HEK293 (cell line): ENCODE data around the gene TBC1D5.

ENCODE experiments used
- CTCF ChIA-PET: fragments of 350-600 bp; formaldehyde crosslinking; extraction: SDS; loops from one replicate; lab custom pipeline; 2021; ENCODE audit warnings: antibody characterized with exemption; lab: Yijun Ruan, JAX
- POLR2A ChIA-PET: fragments of 300-600 bp; formaldehyde crosslinking; extraction: SDS; loops from one replicate; lab custom pipeline; 2020; ENCODE audit warnings: antibody characterized with exemption, inconsistent platforms; lab: Yijun Ruan, JAX
- H3K27ac ChIP-seq: fragments of 200-500 bp; sonication (Bioruptor generic); 2 replicates; pipeline ENCODE4 v1.5.1; 2014; ENCODE audit warnings: low read depth, low read length, control low read depth, inconsistent platforms; ENCODE audit errors: extremely low read depth
- H3K36me3 ChIP-seq, 2 experiments: fragments of 200-500 bp in 1 of 2; sonication (Bioruptor generic) in 1 of 2; 1 replicate in 1 of 2; 2 replicates in 1 of 2; pipeline ENCODE4 v1.5.1; 2014 to 2017; ENCODE audit warnings: inconsistent platforms in 2 of 2, low read length in 2 of 2; ENCODE audit not compliant: control insufficient read depth in 2 of 2, insufficient read depth in 1 of 2
- H3K4me1 ChIP-seq: fragments of 200-500 bp; sonication (Bioruptor generic); 2 replicates; pipeline ENCODE4 v1.5.1; 2014; ENCODE audit warnings: mild to moderate bottlenecking, low read length, inconsistent platforms; ENCODE audit not compliant: control insufficient read depth, insufficient read depth
- H3K4me3 ChIP-seq: 2 replicates; pipeline ENCODE4 v1.5.1; 2011; ENCODE audit warnings: low read depth, mild to moderate bottlenecking, control low read depth, low read length, moderate library complexity
- H3K9me3 ChIP-seq: fragments of 200-500 bp; sonication (Bioruptor generic); 2 replicates; pipeline ENCODE4 v1.5.1; 2014; ENCODE audit warnings: low read depth, low read length, inconsistent platforms; ENCODE audit not compliant: control insufficient read depth, insufficient read depth
- ATF2 ChIP-seq: fragments of 450-650 bp; formaldehyde crosslinking; IDR thresholded peaks from 2 replicates; pipeline ENCODE4 v1.5.1; 2016; ENCODE audit warnings: missing biosample characterization, missing genetic modification characterization, low read depth
- GLI2 ChIP-seq: fragments of 450-650 bp; formaldehyde crosslinking; IDR thresholded peaks from 2 replicates; pipeline ENCODE4; 2017; ENCODE audit warnings: missing biosample characterization, missing genetic modification characterization, low read depth, borderline replicate concordance
- GLIS2 ChIP-seq: fragments of 450-650 bp; formaldehyde crosslinking; IDR thresholded peaks from 2 replicates; pipeline ENCODE4 v1.5.1; 2016; ENCODE audit warnings: missing biosample characterization, missing genetic modification characterization
- KLF9 ChIP-seq: fragments of 450-650 bp; formaldehyde crosslinking; IDR thresholded peaks from 2 replicates; pipeline ENCODE4 v1.5.1; 2016; ENCODE audit warnings: missing biosample characterization, missing genetic modification characterization, low read depth
- MZF1 ChIP-seq: fragments of 450-650 bp; formaldehyde crosslinking; IDR thresholded peaks from 2 replicates; pipeline ENCODE4 v1.5.1; 2017; ENCODE audit warnings: missing biosample characterization, missing genetic modification characterization, borderline replicate concordance
- RBAK ChIP-seq: fragments of 450-650 bp; formaldehyde crosslinking; IDR thresholded peaks from 2 replicates; pipeline ENCODE4 v1.5.1; 2016; ENCODE audit warnings: missing biosample characterization, missing genetic modification characterization
- ZNF155 ChIP-seq: fragments of 450-650 bp; formaldehyde crosslinking; IDR thresholded peaks from 2 replicates; pipeline ENCODE4 v1.5.1; 2016; ENCODE audit warnings: missing biosample characterization, missing genetic modification characterization
- ZNF510 ChIP-seq: fragments of 450-650 bp; formaldehyde crosslinking; IDR thresholded peaks from 2 replicates; pipeline ENCODE4 v1.5.1; 2018; ENCODE audit warnings: mild to moderate bottlenecking, missing genetic modification characterization, missing biosample characterization; ENCODE audit not compliant: insufficient replicate concordance
- ZNF529 ChIP-seq: fragments of 450-650 bp; formaldehyde crosslinking; IDR thresholded peaks from 2 replicates; pipeline ENCODE4 v1.5.1; 2017; ENCODE audit warnings: missing genetic modification characterization, missing biosample characterization; ENCODE audit not compliant: insufficient replicate concordance
- ZNF654 ChIP-seq: fragments of 450-650 bp; formaldehyde crosslinking; IDR thresholded peaks from 2 replicates; pipeline ENCODE4 v1.5.1; 2016; ENCODE audit warnings: low read depth, missing biosample characterization, missing genetic modification characterization
- ZNF658 ChIP-seq: fragments of 450-650 bp; formaldehyde crosslinking; IDR thresholded peaks from 2 replicates; pipeline ENCODE4; 2016; ENCODE audit warnings: missing biosample characterization, missing genetic modification characterization
- ZNF677 ChIP-seq: fragments of 450-650 bp; IDR thresholded peaks from 2 replicates; pipeline ENCODE4 v1.5.0; 2018; ENCODE audit warnings: missing biosample characterization, mild to moderate bottlenecking, missing genetic modification characterization, moderate library complexity
- ZNF76 ChIP-seq: fragments of 450-650 bp; formaldehyde crosslinking; IDR thresholded peaks from 2 replicates; pipeline ENCODE4; 2016; ENCODE audit warnings: low read depth, missing biosample characterization, missing genetic modification characterization, borderline replicate concordance
- ZNF776 ChIP-seq: fragments of 450-650 bp; formaldehyde crosslinking; IDR thresholded peaks from 2 replicates; pipeline ENCODE4 v1.5.0; 2017; ENCODE audit warnings: missing biosample characterization, missing genetic modification characterization, borderline replicate concordance
- ZNF777 ChIP-seq: fragments of 450-650 bp; formaldehyde crosslinking; IDR thresholded peaks from 2 replicates; pipeline ENCODE4 v1.5.1; 2017; ENCODE audit warnings: missing biosample characterization, missing genetic modification characterization, borderline replicate concordance
- ZSCAN16 ChIP-seq: fragments of 450-650 bp; formaldehyde crosslinking; IDR thresholded peaks from 2 replicates; pipeline ENCODE4 v1.5.1; 2016; ENCODE audit warnings: missing biosample characterization, missing genetic modification characterization

TBC1D5 gene

DNA sequence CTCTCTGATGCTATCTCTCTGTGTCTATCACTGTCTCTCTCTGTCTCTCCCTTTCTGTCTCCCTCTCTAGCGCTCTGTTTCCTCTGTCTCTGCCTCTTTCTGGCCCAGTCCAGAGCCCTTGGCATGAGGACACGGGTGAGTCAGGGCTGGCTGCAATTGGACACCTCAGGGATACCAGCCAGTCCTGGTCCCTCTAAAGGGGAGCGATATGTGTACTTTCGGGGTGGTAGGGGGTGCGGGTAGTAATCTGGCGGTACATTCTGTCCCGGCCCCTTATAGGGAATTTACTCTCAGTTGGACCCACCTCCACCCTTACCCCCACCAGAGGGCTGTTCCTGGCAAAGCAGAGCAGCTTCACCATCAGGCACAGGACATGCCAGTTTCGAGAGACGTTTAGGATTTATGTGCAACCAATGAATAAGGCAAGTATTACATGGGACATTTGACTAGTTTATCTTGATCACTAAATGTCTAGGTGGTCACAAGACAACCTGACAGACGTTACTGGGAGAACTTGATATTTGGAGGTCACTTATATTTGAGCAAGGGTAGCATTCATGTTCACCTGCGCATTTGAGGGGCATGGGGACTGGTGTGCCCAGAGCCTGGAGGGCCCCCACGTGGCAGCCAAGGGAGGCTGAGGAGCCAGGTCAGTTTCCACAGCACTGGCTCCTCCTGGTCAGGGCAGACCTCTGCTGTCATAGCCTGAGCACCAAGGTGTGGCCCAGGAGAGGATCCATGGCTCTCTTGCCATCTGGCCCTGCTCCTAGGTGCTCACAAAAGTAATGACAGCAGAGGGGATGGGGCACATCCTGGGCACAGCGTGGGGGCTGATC is 601.5 kb downstream of the TBC1D5 start:
- ChIA-PET POLR2A (no interaction called here), CTCF (no interaction called here)

DNA sequence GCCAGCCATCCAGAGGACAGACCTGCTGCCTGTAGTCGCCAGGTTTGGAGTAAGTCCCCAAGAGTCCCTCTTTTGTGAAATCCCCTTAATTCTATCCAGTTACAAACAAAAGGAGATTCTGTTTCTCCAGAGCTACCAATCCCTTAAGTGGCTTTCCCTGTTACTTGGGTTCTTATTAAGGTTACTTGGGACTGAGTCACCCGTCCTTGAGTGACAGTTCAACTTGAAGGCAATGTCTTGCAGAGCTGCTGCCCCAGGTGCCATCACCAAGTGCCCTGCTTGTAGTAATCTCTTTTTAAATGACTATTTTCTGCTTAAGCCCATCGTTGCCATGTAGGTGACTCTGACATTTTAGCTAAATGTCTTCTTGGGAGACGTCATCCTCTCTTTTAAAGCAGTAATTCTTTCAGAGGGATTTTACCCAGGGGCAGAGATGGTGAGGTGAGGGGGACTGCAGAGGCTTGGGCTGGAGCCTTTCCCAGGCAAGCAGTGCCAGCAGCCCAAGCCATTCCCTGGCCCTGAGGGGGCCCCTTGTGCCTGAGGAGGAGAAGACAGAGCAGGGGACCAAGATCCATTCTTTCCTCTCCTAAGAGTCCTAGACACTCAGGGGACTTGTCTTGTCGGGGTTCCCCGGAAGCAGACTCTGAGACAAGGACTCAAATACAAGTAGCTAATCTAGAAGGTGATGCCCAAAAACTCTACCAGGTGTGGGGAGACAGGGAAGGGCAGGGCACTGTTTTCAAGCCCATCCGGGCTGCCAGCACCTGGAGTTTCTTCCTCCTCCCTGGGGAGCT is 604.0 kb downstream of the TBC1D5 start:
- Histone ChIP-seq H3K36me3 (no peaks in the 10 kb centered on the region), H3K27ac (no peak overlapping the region), H3K4me1 (no peaks in the 10 kb centered on the region), H3K4me3 (no peak overlapping the region), H3K9me3 (no peaks in the 10 kb centered on the region)
- CTCF ChIA-PET: interaction anchor here (0.7 kb wide), 1 partner anchor 570 kb away, joined by 3 read pairs; no protein-coding TSS in a partner anchor
- TF ChIP-seq ZNF510 (tag by site-specific recombination) (no peak), ZNF155 (tag by site-specific recombination) (no peak), ZNF677 (tag by site-specific recombination) (peak; percentile 95)
- POLR2A ChIA-PET: no interaction called here

More for the DNA sequence above, 601.5 kb downstream of the TBC1D5 start:
- no peaks in the 10 kb centered on the region for H3K36me3 ChIP-seq
- H3K9me3 ChIP-seq: no peaks in the 10 kb centered on the region
- H3K4me1 ChIP-seq: no peaks in the 10 kb centered on the region
- no peak overlapping the region for H3K4me3 ChIP-seq
- TF ChIP-seq ZNF654 (tag by site-specific recombination) (0 out of 2 replicates have a peak, but pooled peaks have one; percentile 3), ZNF776 (tag by site-specific recombination) (no peak)
- H3K27ac ChIP-seq: no peak overlapping the region

GRCh38 chr3:17137321-17137826 is 605.1 kb downstream of the TBC1D5 start:
- ChIA-PET POLR2A (no interaction called here), CTCF (no interaction called here)
- TF ChIP-seq ATF2 (tag by site-specific recombination): no peak
- no peak for TF ChIP-seq ZNF777 (tag by site-specific recombination)
- TF ChIP-seq GLI2: no peak
- no peak for TF ChIP-seq KLF9 (tag by site-specific recombination)
- no peak for TF ChIP-seq ZSCAN16 (tag by site-specific recombination)
- TF ChIP-seq GLIS2 (tag by site-specific recombination): no peak
- TF ChIP-seq ZNF658 (tag by site-specific recombination): no peak
- TF ChIP-seq MZF1: no peak
- TF ChIP-seq ZNF529: no peak
- no peak for TF ChIP-seq ZNF76
- TF ChIP-seq RBAK: no peak
- Histone ChIP-seq H3K9me3 (no peaks in the 10 kb centered on the region), H3K4me3 (no peak overlapping the region), H3K36me3 (no peaks in the 10 kb centered on the region), H3K27ac (no peak overlapping the region), H3K4me1 (no peaks in the 10 kb centered on the region)
